ENCODE results near the gene DMTF1.
"Not testable (repeated sequence)": the region's sequence is repeated elsewhere in the genome, so short reads cannot be mapped to it uniquely, and the experiment has no call there.

Gene DMTF1

GRCh38 chr7:87152112-87152896 is at the start of gene DMTF1:
TSS of gene DMTF1 (plus strand) at chr7:87152453. CDS start at chr7:87164942, 12,489 bp downstream.
- peak; percentile 89 for DNase-seq (ENCODE audit: low read depth)

- no peak for DNase-seq (ENCODE audit: low read depth)
These were observed 46.9 kb upstream of the DMTF1 start for GRCh38 chr7:87105401-87105800.

- DNase-seq (ENCODE audit: low read depth), result no peak
These were observed 45.2 kb upstream of the DMTF1 start for GRCh38 chr7:87106974-87107612.

- no peak for DNase-seq (ENCODE audit: low read depth)
These were observed 44.1 kb upstream of the DMTF1 start for GRCh38 chr7:87107949-87108776.

- no peak for DNase-seq (ENCODE audit: low read depth)
These were observed 41.5 kb upstream of the DMTF1 start for GRCh38 chr7:87110778-87111177.

GRCh38 chr7:87111877-87112276 is 40.4 kb upstream of the DMTF1 start:
- no peak for DNase-seq (ENCODE audit: low read depth)

- DNase-seq (ENCODE audit: low read depth), result peak; percentile 8
These were observed 39.2 kb upstream of the DMTF1 start for GRCh38 chr7:87113077-87113476.

- DNase-seq (ENCODE audit: low read depth), result not testable (repeated sequence)
These were observed 38.3 kb upstream of the DMTF1 start for GRCh38 chr7:87113904-87114303.

GRCh38 chr7:87115772-87116171 is 36.5 kb upstream of the DMTF1 start:
- DNase-seq (ENCODE audit: low read depth), result not testable (repeated sequence)

- DNase-seq (ENCODE audit: low read depth), result no peak
These were observed 35.9 kb upstream of the DMTF1 start for GRCh38 chr7:87116315-87116714.

- no peak for DNase-seq (ENCODE audit: low read depth)
These were observed 32.7 kb upstream of the DMTF1 start for GRCh38 chr7:87119581-87119980.

- no peak for DNase-seq (ENCODE audit: low read depth)
These were observed 29.1 kb upstream of the DMTF1 start for GRCh38 chr7:87123105-87123504.

- no peak for DNase-seq (ENCODE audit: low read depth)
These were observed 25.2 kb upstream of the DMTF1 start for GRCh38 chr7:87127019-87127418.

- no peak for DNase-seq (ENCODE audit: low read depth)
These were observed 23.4 kb upstream of the DMTF1 start for GRCh38 chr7:87128861-87129267.

GRCh38 chr7:87129332-87129731 is 22.9 kb upstream of the DMTF1 start:
- DNase-seq (ENCODE audit: low read depth), result no peak

- no peak for DNase-seq (ENCODE audit: low read depth)
These were observed 22.4 kb upstream of the DMTF1 start for GRCh38 chr7:87129848-87130247.

GRCh38 chr7:87131771-87132170 is 20.5 kb upstream of the DMTF1 start:
- DNase-seq (ENCODE audit: low read depth), result no peak

- DNase-seq (ENCODE audit: low read depth), result no peak
These were observed 15.0 kb upstream of the DMTF1 start for GRCh38 chr7:87137271-87137670.

- DNase-seq (ENCODE audit: low read depth), result no peak
These were observed 12.7 kb upstream of the DMTF1 start for GRCh38 chr7:87139514-87139913.

- no peak for DNase-seq (ENCODE audit: low read depth)
These were observed 11.9 kb upstream of the DMTF1 start for GRCh38 chr7:87140271-87140748.

- DNase-seq (ENCODE audit: low read depth), result no peak
These were observed 8.0 kb upstream of the DMTF1 start for GRCh38 chr7:87144173-87144657.

- no peak for DNase-seq (ENCODE audit: low read depth)
These were observed 5.4 kb upstream of the DMTF1 start for GRCh38 chr7:87146740-87147386.
